Coronary artery (tissue), 2 donors: ENCODE measurements around the gene ZNF708.

Experiments
- DNase-seq: peaks from one replicate; pipeline ENCODE4 v3.0.0-alpha.2; 2017; ENCODE audit warnings: low spot score
- H3K27ac ChIP-seq, 2 donors: fragments of 200-600 bp; sonication (generic); one replicate each; pipeline ENCODE4 v1.5.1; 2016 to 2019
- H3K4me3 ChIP-seq: fragments of 200-600 bp; sonication (generic); 2 replicates; pipeline ENCODE4 v1.5.1; 2016; ENCODE audit warnings: mild to moderate bottlenecking, moderate library complexity
- CTCF ChIP-seq: fragments of 200-600 bp; sonication (generic); IDR thresholded peaks from one replicate; pipeline ENCODE4 v1.5.1; 2019; ENCODE audit warnings: antibody characterized with exemption

ZNF708 gene

GRCh38 chr19:21256722-21257121, 72.5 kb downstream of the ZNF708 start:
- H3K4me3 ChIP-seq: no peak overlapping the region
- no peak overlapping the region for H3K27ac ChIP-seq
- DNase-seq: no peak
- TF ChIP-seq CTCF: no peak
